Keratinocyte (primary cell): Measurements from ENCODE around the gene CD53. TPM values are rescaled to one million over a fixed set of nuclear protein-coding genes. Genes with fewer than 3 reads are reported as not detected.

Experiments
- DNase-seq: peaks from one replicate; pipeline ENCODE4 v3.0.0-alpha.2; 2011; ENCODE audit warnings: low read depth, missing footprints, low spot score
- FAIRE-seq: peaks from 2 replicates; lab custom pipeline; 2011; peaks lifted over from hg19 to GRCh38; lab: Jason Lieb, UNC
- H2AFZ ChIP-seq: 2 replicates; pipeline ENCODE4 v1.6.0; 2012; ENCODE audit warnings: low read length, control low read depth, inconsistent platforms; ENCODE audit not compliant: control insufficient read depth
- H3K27ac ChIP-seq: 2 replicates; pipeline ENCODE4 v1.5.1; 2011; ENCODE audit warnings: low read length; ENCODE audit not compliant: control insufficient read depth, insufficient read depth
- H3K27me3 ChIP-seq: 3 replicates; pipeline ENCODE4 v1.6.0; 2011; ENCODE audit warnings: low read length; ENCODE audit not compliant: control insufficient read depth, insufficient read depth; ENCODE audit errors: extremely low read depth
- H3K36me3 ChIP-seq, 2 experiments: 2 replicates in 1 of 2; 3 replicates in 1 of 2; pipeline ENCODE4 v1.5.1; 2011; ENCODE audit warnings: low read length in 2 of 2, mild to moderate bottlenecking in 1 of 2; ENCODE audit not compliant: control insufficient read depth in 2 of 2, insufficient read depth in 2 of 2; ENCODE audit errors: extremely low read depth in 1 of 2
- H3K4me1 ChIP-seq: 3 replicates; pipeline ENCODE4 v1.5.1; 2011; ENCODE audit warnings: low read length; ENCODE audit not compliant: control insufficient read depth, insufficient read depth; ENCODE audit errors: extremely low read depth
- H3K4me2 ChIP-seq: 3 replicates; pipeline ENCODE4 v1.6.0; 2011; ENCODE audit warnings: low read depth, low read length; ENCODE audit not compliant: control insufficient read depth, insufficient read depth; ENCODE audit errors: extremely low read depth
- H3K4me3 ChIP-seq, 3 experiments: fragments of 200-600 bp in 1 of 3; sonication (generic) in 1 of 3; 2 replicates in 2 of 3; 3 replicates in 1 of 3; pipeline ENCODE4 v1.5.1; 2011 to 2016; ENCODE audit warnings: low read length in 3 of 3, mild to moderate bottlenecking in 3 of 3, control low read depth in 2 of 3, inconsistent platforms in 1 of 3, low read depth in 1 of 3, mixed read lengths in 1 of 3, mixed run types in 1 of 3, moderate library complexity in 1 of 3; ENCODE audit not compliant: control insufficient read depth in 2 of 3, insufficient read depth in 2 of 3; ENCODE audit errors: extremely low read depth in 1 of 3
- H3K79me2 ChIP-seq: 2 replicates; pipeline ENCODE4 v1.6.0; 2012; ENCODE audit warnings: low read length; ENCODE audit not compliant: control insufficient read depth, insufficient read depth
- H3K9ac ChIP-seq: 3 replicates; pipeline ENCODE4 v1.6.0; 2011; ENCODE audit warnings: low read length; ENCODE audit not compliant: control insufficient read depth, insufficient read depth; ENCODE audit errors: extremely low read depth
- H3K9me1 ChIP-seq: 3 replicates; pipeline ENCODE4 v1.6.0; 2011; ENCODE audit warnings: low read length; ENCODE audit not compliant: control insufficient read depth, insufficient read depth; ENCODE audit errors: extremely low read depth
- H3K9me3 ChIP-seq: 2 replicates; pipeline ENCODE4 v1.5.1; 2012; ENCODE audit warnings: low read depth, low read length; ENCODE audit not compliant: control insufficient read depth
- H4K20me1 ChIP-seq: 3 replicates; pipeline ENCODE4 v1.6.0; 2011; ENCODE audit warnings: low read length; ENCODE audit not compliant: control insufficient read depth, insufficient read depth; ENCODE audit errors: extremely low read depth
- CTCF ChIP-seq, 3 experiments: IDR thresholded peaks in 1 of 3; conservative IDR thresholded peaks in 1 of 3; optimal IDR thresholded peaks in 1 of 3; 2 replicates in 2 of 3; 3 replicates in 1 of 3; pipeline versions ENCODE3 to v1.5.1; 2011; ENCODE audit warnings: low read length in 3 of 3, mild to moderate bottlenecking in 3 of 3, moderate library complexity in 2 of 3, control low read depth in 1 of 3, inconsistent platforms in 1 of 3; ENCODE audit not compliant: insufficient read depth in 2 of 3; ENCODE audit errors: extremely low read depth in 1 of 3
- EZH2 ChIP-seq: IDR thresholded peaks from one replicate; pipeline ENCODE4 v1.6.1; 2012; ENCODE audit warnings: inconsistent platforms, mild to moderate bottlenecking, low read length, moderate library complexity
- dilution Hi-C: fragments of 300-500 bp; cut with MboI; formaldehyde crosslinking; loops from one replicate; pipeline ENCODE4 v1.7.0; 2020; ENCODE audit warnings: low sequenced_read_pairs; ENCODE audit not compliant: extremely low pct_ligation_motif_present
- polyA plus RNA-seq, 5 experiments: library from polyadenylated mRNA; depleted of rRNA in 3 of 5; stranded (reverse) in 3 of 5; stranded (forward) in 1 of 5; unstranded in 1 of 5; fragments of >200 nt; gene quantifications; 1 replicate in 1 of 5; 2 replicates in 3 of 5; 3 replicates in 1 of 5; pipeline versions ENCODE4 v1.2.1 to v1.2.3, GENCODE V29; 2011 to 2012; ENCODE audit warnings: missing spikeins in 2 of 5, low read depth in 1 of 5, low replicate concordance in 1 of 5

Gene CD53
- polyA plus RNA-seq, 1 donor (not counting 4 experiments of a cell fraction or from before 2014, with no cell fraction given), result 0.09 TPM

- Histone ChIP-seq H2AFZ (no peak overlapping the region), H3K27me3 (no peaks in the 10 kb centered on the region), H3K36me3 (no peaks in the 10 kb centered on the region), H3K27ac (no peak overlapping the region), H3K4me2 (no peak overlapping the region), H3K4me3 (no peak overlapping the region), H3K79me2 (no peaks in the 10 kb centered on the region), H3K9ac (no peak overlapping the region), H3K9me1 (no peaks in the 10 kb centered on the region), H3K4me1 (no peaks in the 10 kb centered on the region), H3K9me3 (no peaks in the 10 kb centered on the region), H4K20me1 (no peaks in the 10 kb centered on the region)
- no peak for TF ChIP-seq EZH2
- TF ChIP-seq CTCF (optimal IDR thresholded peaks at IDR 0.05 in 1 of 3, IDR thresholded peaks at IDR 0.05 in 1 of 3, conservative IDR thresholded peaks at IDR 0.05 in 1 of 3; ENCODE audit: extremely low read depth in 1 of 3, insufficient read depth in 2 of 3, low read length in 3 of 3), result no peak
- dilution Hi-C loops, result no loop called here
- no peak for DNase-seq
- no peak for FAIRE-seq
Observed at GRCh38 chr1:110872366-110872744, 593 bp upstream of the CD53 start.

- no peaks in the 10 kb centered on the region for H3K9me3 ChIP-seq
- no peak overlapping the region for H3K4me2 ChIP-seq
- no peak for DNase-seq
- no peak overlapping the region for H3K9ac ChIP-seq
- no peaks in the 10 kb centered on the region for H3K27me3 ChIP-seq
- no peaks in the 10 kb centered on the region for H4K20me1 ChIP-seq
- FAIRE-seq, result no peak
- no peak overlapping the region for H3K4me3 ChIP-seq
- H3K9me1 ChIP-seq, result no peaks in the 10 kb centered on the region
- no peak for TF ChIP-seq CTCF (optimal IDR thresholded peaks at IDR 0.05 in 1 of 3, IDR thresholded peaks at IDR 0.05 in 1 of 3, conservative IDR thresholded peaks at IDR 0.05 in 1 of 3; ENCODE audit: extremely low read depth in 1 of 3, insufficient read depth in 2 of 3, low read length in 3 of 3)
- no peaks in the 10 kb centered on the region for H3K79me2 ChIP-seq
- no peak overlapping the region for H3K27ac ChIP-seq
- no peaks in the 10 kb centered on the region for H3K36me3 ChIP-seq
- dilution Hi-C loops, result no loop called here
- no peak overlapping the region for H2AFZ ChIP-seq
- no peaks in the 10 kb centered on the region for H3K4me1 ChIP-seq
Observed at GRCh38 chr1:110873856-110874255, 908 bp downstream of the CD53 start.
